ENCODE results near the gene ZNF608. TPM values are rescaled to one million over a fixed set of nuclear protein-coding genes. Genes with fewer than 3 reads are reported as not detected.

The ZNF608 gene
- total RNA-seq, 1 experiment from 2014 or later = 0.95 TPM

DNA sequence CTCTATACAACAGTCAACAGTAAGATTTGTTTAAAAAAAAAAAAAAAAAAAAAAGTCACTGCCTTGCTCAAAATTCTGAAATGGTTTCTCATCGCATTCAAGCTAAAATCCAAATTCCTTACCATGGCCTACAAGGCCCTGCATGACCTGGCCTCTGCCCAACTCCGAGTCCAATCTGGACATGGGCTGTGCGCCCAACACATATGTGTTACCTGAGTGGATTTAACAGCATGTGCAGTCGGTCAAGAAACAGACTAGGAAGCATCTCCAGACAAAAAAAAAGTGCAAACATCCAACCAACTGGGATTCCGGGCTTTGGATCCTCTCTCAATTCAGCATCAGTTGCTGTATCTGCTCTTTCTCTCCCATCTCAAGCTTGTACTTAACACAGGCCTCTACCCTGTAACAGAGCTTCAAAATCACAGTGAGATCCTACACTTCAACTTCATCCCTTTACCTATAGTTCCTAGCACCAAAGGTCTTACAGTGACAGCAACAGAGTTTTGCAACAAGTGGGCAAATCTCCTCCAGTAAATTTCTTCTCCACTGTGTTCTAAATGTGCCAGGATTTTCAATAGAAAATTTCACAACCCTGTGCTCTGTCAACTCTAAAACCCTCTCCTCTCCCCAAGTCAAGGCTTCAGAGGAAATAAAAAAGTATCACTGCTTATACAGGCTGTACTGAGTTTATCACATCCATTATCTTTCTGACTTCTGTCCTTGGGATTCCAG is 19.6 kb downstream of the ZNF608 start:
- no peaks in the 10 kb centered on the region for H3K27me3 ChIP-seq (ENCODE audit: low read length)
- no peaks in the 10 kb centered on the region for H4K20me1 ChIP-seq (ENCODE audit: low read length)
- DNase-seq (no peak), ATAC-seq (no peak)
- H3K79me2 ChIP-seq (ENCODE audit: low read length) = no peaks in the 10 kb centered on the region
- H3K9ac ChIP-seq (ENCODE audit: low read length) = no peak overlapping the region
- ChIA-PET CTCF (no interaction called here), POLR2A (ENCODE audit: unreplicated experiment) (no interaction called here)
- H3K4me1 ChIP-seq (ENCODE audit: insufficient read depth, low read length) = no peaks in the 10 kb centered on the region
- no peak overlapping the region for H2AFZ ChIP-seq (ENCODE audit: low read length)
- no TSS peak for BruUV-seq (replicated peaks)
- H3K27ac ChIP-seq (ENCODE audit: low read length) = no peak overlapping the region
- no peaks in the 10 kb centered on the region for H3K36me3 ChIP-seq (ENCODE audit: low read depth, low read length)
- no peaks in the 10 kb centered on the region for H3K9me2 ChIP-seq (replicated peaks; ENCODE audit: low read length)
- no peaks in the 10 kb centered on the region for H3F3A ChIP-seq (ENCODE audit: low read length, unreplicated experiment)
- H3K4me3 ChIP-seq (ENCODE audit: low read length) = no peak overlapping the region
- TF ChIP-seq, protein P1, sequence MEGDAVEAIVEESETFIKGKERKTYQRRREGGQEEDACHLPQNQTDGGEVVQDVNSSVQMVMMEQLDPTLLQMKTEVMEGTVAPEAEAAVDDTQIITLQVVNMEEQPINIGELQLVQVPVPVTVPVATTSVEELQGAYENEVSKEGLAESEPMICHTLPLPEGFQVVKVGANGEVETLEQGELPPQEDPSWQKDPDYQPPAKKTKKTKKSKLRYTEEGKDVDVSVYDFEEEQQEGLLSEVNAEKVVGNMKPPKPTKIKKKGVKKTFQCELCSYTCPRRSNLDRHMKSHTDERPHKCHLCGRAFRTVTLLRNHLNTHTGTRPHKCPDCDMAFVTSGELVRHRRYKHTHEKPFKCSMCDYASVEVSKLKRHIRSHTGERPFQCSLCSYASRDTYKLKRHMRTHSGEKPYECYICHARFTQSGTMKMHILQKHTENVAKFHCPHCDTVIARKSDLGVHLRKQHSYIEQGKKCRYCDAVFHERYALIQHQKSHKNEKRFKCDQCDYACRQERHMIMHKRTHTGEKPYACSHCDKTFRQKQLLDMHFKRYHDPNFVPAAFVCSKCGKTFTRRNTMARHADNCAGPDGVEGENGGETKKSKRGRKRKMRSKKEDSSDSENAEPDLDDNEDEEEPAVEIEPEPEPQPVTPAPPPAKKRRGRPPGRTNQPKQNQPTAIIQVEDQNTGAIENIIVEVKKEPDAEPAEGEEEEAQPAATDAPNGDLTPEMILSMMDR (conservative IDR thresholded peaks at IDR 0.05; ENCODE audit: low read depth, low read length) = no peak
- TF ChIP-seq EZH2 (IDR thresholded peaks at IDR 0.05; ENCODE audit: low read length, unreplicated experiment) (no peak), EZH2phosphoT487 (IDR thresholded peaks at IDR 0.05; ENCODE audit: borderline replicate concordance, low read length) (no peak)
- intact Hi-C loops (cut with micrococcal nuclease) = no loop called here
- no peaks in the 10 kb centered on the region for H3K9me3 ChIP-seq (ENCODE audit: low read length)
- no peak overlapping the region for H3K4me2 ChIP-seq (ENCODE audit: low read length)

DNA sequence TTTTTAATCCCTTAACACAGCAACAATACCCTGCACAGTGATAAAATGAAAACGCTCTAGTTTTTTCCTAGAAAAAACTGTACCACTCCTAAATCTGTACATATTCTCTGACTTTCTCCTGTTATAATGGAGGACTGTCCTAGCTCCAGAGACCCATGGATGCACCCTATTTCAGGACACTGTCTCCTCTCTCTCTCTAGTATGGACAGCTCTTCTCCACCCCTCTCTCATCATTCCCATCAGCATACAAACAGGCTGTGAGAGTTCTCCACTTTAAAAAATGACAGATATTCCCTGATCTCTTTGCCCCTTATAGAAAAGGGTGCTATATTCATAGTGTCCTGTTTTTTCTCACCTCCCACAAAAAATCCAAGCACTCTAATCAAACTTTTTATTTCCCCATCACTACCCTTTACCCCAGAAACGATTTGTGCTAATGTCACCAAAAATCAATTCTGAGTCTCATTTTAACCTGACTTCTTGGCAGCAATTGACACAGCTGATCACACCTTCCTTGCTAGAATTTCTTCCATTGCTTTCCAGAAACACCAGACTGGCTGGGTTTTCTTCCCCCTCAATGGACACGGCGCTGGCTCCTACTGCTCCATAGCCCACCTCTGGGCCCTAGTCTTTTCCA is 20.7 kb downstream of the ZNF608 start:
- no peaks in the 10 kb centered on the region for H3K4me1 ChIP-seq (ENCODE audit: insufficient read depth, low read length)
- BruUV-seq (replicated peaks) = no TSS peak
- intact Hi-C loops (cut with micrococcal nuclease) = no loop called here

DNA sequence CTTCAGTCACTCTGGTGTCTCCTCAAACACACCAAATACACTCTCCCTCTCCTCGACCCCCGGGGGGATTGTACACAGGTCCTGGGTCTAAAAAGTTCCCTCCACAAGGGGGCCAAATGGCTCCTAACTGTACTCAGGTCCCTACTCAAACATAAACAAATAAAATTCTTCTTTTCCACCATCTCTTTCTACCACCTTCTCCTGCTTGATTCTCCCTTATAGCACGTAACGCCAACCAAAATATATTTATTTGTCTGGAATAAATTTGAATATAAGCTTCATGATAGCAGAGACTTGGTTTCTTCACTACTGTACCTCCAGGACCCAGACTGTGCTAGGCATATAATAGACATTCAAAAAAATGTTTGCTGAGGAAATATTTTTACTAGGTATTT is 21.4 kb downstream of the ZNF608 start:
- Histone ChIP-seq H3K9ac (ENCODE audit: low read length) (no peak overlapping the region), H3K4me1 (ENCODE audit: insufficient read depth, low read length) (no peaks in the 10 kb centered on the region), H3K36me3 (ENCODE audit: low read depth, low read length) (no peaks in the 10 kb centered on the region), H3K4me2 (ENCODE audit: low read length) (no peak overlapping the region), H3K9me2 (replicated peaks; ENCODE audit: low read length) (no peaks in the 10 kb centered on the region), H3F3A (ENCODE audit: low read length, unreplicated experiment) (no peaks in the 10 kb centered on the region), H3K4me3 (ENCODE audit: low read length) (no peak overlapping the region), H3K79me2 (ENCODE audit: low read length) (no peaks in the 10 kb centered on the region), H3K9me3 (ENCODE audit: low read length) (no peaks in the 10 kb centered on the region), H3K27me3 (ENCODE audit: low read length) (no peaks in the 10 kb centered on the region), H4K20me1 (ENCODE audit: low read length) (no peaks in the 10 kb centered on the region), H3K27ac (ENCODE audit: low read length) (no peak overlapping the region), H2AFZ (ENCODE audit: low read length) (no peak overlapping the region)
- DNase-seq (no peak), ATAC-seq (no peak)
- TF ChIP-seq EZH2 (IDR thresholded peaks at IDR 0.05; ENCODE audit: low read length, unreplicated experiment) (no peak), EZH2phosphoT487 (IDR thresholded peaks at IDR 0.05; ENCODE audit: borderline replicate concordance, low read length) (no peak)
- TF ChIP-seq, protein P1 (conservative IDR thresholded peaks at IDR 0.05; ENCODE audit: low read depth, low read length) = no peak; the same call in 1 of the 2 replicates
- intact Hi-C loops (cut with micrococcal nuclease) = no loop called here
- CTCF ChIA-PET = no interaction called here
- POLR2A ChIA-PET (ENCODE audit: unreplicated experiment) = no interaction called here
- no TSS peak for BruUV-seq (replicated peaks)

More for the DNA sequence above, 20.7 kb downstream of the ZNF608 start:
- Histone ChIP-seq H2AFZ (ENCODE audit: low read length) (no peak overlapping the region), H3K9me3 (ENCODE audit: low read length) (no peaks in the 10 kb centered on the region), H3K27ac (ENCODE audit: low read length) (no peak overlapping the region), H3K79me2 (ENCODE audit: low read length) (no peaks in the 10 kb centered on the region), H3K36me3 (ENCODE audit: low read depth, low read length) (no peaks in the 10 kb centered on the region), H3K27me3 (ENCODE audit: low read length) (no peaks in the 10 kb centered on the region), H3F3A (ENCODE audit: low read length, unreplicated experiment) (no peaks in the 10 kb centered on the region), H3K4me3 (ENCODE audit: low read length) (no peak overlapping the region), H4K20me1 (ENCODE audit: low read length) (no peaks in the 10 kb centered on the region), H3K4me2 (ENCODE audit: low read length) (no peak overlapping the region), H3K9ac (ENCODE audit: low read length) (no peak overlapping the region), H3K9me2 (replicated peaks; ENCODE audit: low read length) (no peaks in the 10 kb centered on the region)
- ChIA-PET CTCF (no interaction called here), POLR2A (ENCODE audit: unreplicated experiment) (no interaction called here)
- no peak for DNase-seq
- no peak for TF ChIP-seq EZH2 (IDR thresholded peaks at IDR 0.05; ENCODE audit: low read length, unreplicated experiment)
- TF ChIP-seq EZH2phosphoT487 (IDR thresholded peaks at IDR 0.05; ENCODE audit: borderline replicate concordance, low read length) = no peak
- ATAC-seq = no peak

Data from PC-3 (cell line).